ENCODE measurements around the gene FAM177A1. TPM values are rescaled to one million over a fixed set of nuclear protein-coding genes. Genes with fewer than 3 reads are reported as not detected.

The FAM177A1 gene
- total and polyA plus RNA-seq, 10 donors, result 17.5 to 47.0 (median 25.6) TPM

- TF ChIP-seq POLR2A (IDR thresholded peaks at IDR 0.05) (no peak), POLR2AphosphoS5 (IDR thresholded peaks at IDR 0.05) (no peak), CTCF (IDR thresholded peaks at IDR 0.05 in 8 of 11, conservative IDR thresholded peaks at IDR 0.05 in 3 of 11) (no peak)
- Histone ChIP-seq H3K27me3 (replicated peaks in 1 of 7) (no peaks in the 10 kb centered on the region), H3K4me1 (no peaks in the 10 kb centered on the region), H3K36me3 (peaks cover 0 to 89% (median 13%) of the 10 kb centered on the region in 6 donors), H3K4me3 (no peak overlapping the region), H3K27ac (no peak overlapping the region), H3K9me3 (no peaks in the 10 kb centered on the region)
- DNase-seq, result no peak
- intact Hi-C loops (cut with DNase I; ENCODE audit: low total_unique reads), result no loop called here
- WGBS, 5 donors, result 95 to 99% (median 97%) methylated on average over 4 of the region's 4 CpGs
These were observed 22.4 kb downstream of the FAM177A1 start for GRCh38 chr14:35068238-35069012.

GRCh38 chr14:35072226-35072625 lies 26.2 kb downstream of the FAM177A1 start:
- WGBS, 5 donors, result 88 to 96% (median 92%) methylated on average over 3 of the region's 3 CpGs
- Histone ChIP-seq H3K4me1 (no peaks in the 10 kb centered on the region), H3K9me3 (no peaks in the 10 kb centered on the region), H3K27me3 (replicated peaks in 1 of 7) (no peaks in the 10 kb centered on the region), H3K27ac (no peak overlapping the region), H3K36me3 (peaks cover 0 to 83% (median 12%) of the 10 kb centered on the region in 6 donors), H3K4me3 (no peak overlapping the region)
- intact Hi-C loops (cut with DNase I; ENCODE audit: low total_unique reads), result no loop called here
- no peak for DNase-seq
- no peak for TF ChIP-seq CTCF (IDR thresholded peaks at IDR 0.05 in 8 of 11, conservative IDR thresholded peaks at IDR 0.05 in 3 of 11)
- TF ChIP-seq POLR2AphosphoS5 (IDR thresholded peaks at IDR 0.05), result no peak
- TF ChIP-seq POLR2A (IDR thresholded peaks at IDR 0.05), result no peak

GRCh38 chr14:35073486-35073885 lies 27.4 kb downstream of the FAM177A1 start:
- intact Hi-C loops (cut with DNase I; ENCODE audit: low total_unique reads), result no loop called here
- Histone ChIP-seq H3K27ac (no peak overlapping the region), H3K9me3 (no peaks in the 10 kb centered on the region), H3K4me3 (no peak overlapping the region), H3K4me1 (no peaks in the 10 kb centered on the region), H3K36me3 (peaks cover 0 to 81% (median 11%) of the 10 kb centered on the region in 6 donors), H3K27me3 (replicated peaks in 1 of 7) (no peaks in the 10 kb centered on the region)
- no peak for DNase-seq
- 60 to 94% (median 69%) methylated on average over 1 of the region's 1 CpG for WGBS, 5 donors
- no peak for TF ChIP-seq POLR2AphosphoS5 (IDR thresholded peaks at IDR 0.05)
- TF ChIP-seq POLR2A (IDR thresholded peaks at IDR 0.05), result no peak
- TF ChIP-seq CTCF (IDR thresholded peaks at IDR 0.05 in 8 of 11, conservative IDR thresholded peaks at IDR 0.05 in 3 of 11), result no peak

- no peaks in the 10 kb centered on the region for H3K4me1 ChIP-seq
- no peak overlapping the region for H3K27ac ChIP-seq
- H3K4me3 ChIP-seq, result no peak overlapping the region
- DNase-seq, result no peak
- peaks cover 0 to 85% (median 28%) of the 10 kb centered on the region in 6 donors for H3K36me3 ChIP-seq
- no peaks in the 10 kb centered on the region for H3K27me3 ChIP-seq (replicated peaks in 1 of 7)
- TF ChIP-seq POLR2AphosphoS5 (IDR thresholded peaks at IDR 0.05) (no peak), POLR2A (IDR thresholded peaks at IDR 0.05) (no peak), CTCF (IDR thresholded peaks at IDR 0.05 in 8 of 11, conservative IDR thresholded peaks at IDR 0.05 in 3 of 11) (no peak)
- H3K9me3 ChIP-seq, result no peaks in the 10 kb centered on the region
- WGBS, 5 donors, result 95 to 98% (median 97%) methylated on average over 2 of the region's 2 CpGs
- intact Hi-C loops (cut with DNase I; ENCODE audit: low total_unique reads), result no loop called here
These were observed 32.0 kb downstream of the FAM177A1 start for GRCh38 chr14:35078082-35078481.

Data from spleen (tissue), 11 donors.